GM12891 (cell line): ENCODE data around the gene ADGRV1.

Experiments
- POLR2A ChIP-seq: IDR thresholded peaks from 2 replicates; pipeline ENCODE4 v1.6.1; 2011; ENCODE audit warnings: low read depth, low read length, control low read depth
- POLR2AphosphoS5 ChIP-seq: IDR thresholded peaks from 2 replicates; pipeline ENCODE4 v1.6.1; 2011; ENCODE audit warnings: low read depth, low read length, control low read depth
- POU2F2 ChIP-seq: IDR thresholded peaks from 2 replicates; pipeline ENCODE4 v1.6.1; 2011; ENCODE audit warnings: low read depth, mild to moderate bottlenecking, control low read depth, low read length, moderate library complexity
- SPI1 ChIP-seq: IDR thresholded peaks from 2 replicates; pipeline ENCODE4 v1.6.1; 2011; ENCODE audit warnings: low read depth, low read length, control low read depth

DNA sequence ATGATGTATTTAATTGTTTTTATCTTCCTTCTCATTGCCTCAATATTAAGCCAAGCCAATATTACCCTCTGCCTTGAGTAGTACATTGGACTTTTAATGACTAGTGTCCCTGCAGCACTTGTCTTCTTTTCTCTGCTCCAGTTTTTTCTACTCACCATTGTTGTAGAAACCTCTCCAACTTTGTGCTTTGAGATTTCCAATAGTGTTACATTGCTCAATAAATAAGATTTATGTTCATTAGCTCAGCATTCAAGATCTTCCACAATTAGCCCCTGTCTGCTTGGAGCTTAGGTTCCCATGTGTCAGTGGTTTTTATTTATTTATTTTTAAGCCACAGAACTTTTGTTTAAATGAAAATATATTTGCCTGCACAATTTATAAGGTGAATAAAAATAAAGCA, 145.3 kb downstream of the ADGRV1 start:
- TF ChIP-seq POLR2AphosphoS5: no peak
- no peak for TF ChIP-seq POLR2A
- no peak for TF ChIP-seq SPI1
- TF ChIP-seq POU2F2: no peak
